Hippocampal formation (tissue), 2 donors: ENCODE measurements around the gene ELOVL3.
"Not testable (repeated sequence)": the region's sequence is repeated elsewhere in the genome, so short reads cannot be mapped to it uniquely, and the experiment has no call there.

Source experiments
- DNase-seq, 2 donors: peaks; one replicate each; lab custom pipeline; 2025; lab: John Stamatoyannopoulos, UW

Gene ELOVL3

DNA sequence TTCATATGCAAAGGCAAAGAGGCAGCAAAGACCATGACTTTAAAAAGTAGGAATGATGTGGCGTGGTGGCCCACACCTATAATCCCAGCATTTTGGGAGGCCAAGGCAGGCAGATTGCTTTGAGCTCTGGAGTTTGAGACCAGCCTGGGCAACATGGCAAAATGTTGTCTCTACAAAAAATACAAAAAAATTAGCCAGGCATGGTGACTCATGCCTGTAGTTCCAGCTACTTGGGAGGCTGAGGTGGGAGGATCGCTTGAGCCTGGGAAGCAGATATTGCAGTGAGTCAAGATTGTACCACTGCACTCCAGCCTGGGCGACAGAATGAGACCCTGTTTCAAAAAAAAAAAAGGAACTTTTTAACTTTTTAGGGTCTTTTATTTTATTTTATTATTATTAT lies 26.4 kb downstream of the ELOVL3 start:
- DNase-seq = not testable (repeated sequence)

DNA sequence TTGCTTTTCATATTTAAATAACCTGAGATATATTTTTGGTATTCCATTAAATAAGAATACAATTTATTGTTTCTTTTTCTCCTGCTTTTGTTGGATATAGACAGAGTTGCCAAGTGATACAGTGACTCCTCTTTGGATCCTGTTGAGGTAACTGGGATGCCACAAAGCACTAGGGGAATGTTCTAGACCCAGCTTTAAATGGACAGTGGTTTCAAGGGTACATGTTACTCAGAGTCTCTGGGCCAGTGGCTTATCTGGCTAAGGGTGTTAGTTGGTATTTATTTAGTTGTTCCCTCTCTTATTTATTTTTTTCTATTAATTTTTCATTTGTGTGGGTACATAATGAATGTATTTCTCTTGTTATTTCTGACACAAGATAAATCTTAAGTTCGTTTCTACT lies 28.3 kb downstream of the ELOVL3 start:
- DNase-seq = no peak

DNA sequence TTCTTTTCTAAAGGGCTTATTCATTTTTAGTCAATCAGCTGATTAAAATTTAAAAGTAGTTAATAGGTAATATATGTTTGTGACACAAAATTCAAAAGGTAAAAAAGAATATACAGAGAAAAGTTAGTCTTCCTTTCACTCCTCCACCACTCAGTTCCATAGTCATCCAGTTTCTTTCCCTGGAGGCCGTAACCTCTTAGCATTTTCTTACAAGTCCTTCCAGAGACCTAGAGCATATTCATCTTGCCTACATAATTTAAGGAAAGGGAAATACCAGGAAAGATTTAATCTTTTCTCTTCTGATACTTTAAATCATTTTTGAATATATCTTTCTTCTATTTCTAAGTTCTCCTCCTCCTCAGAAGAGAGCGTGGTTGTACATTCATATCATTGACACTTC lies 29.3 kb downstream of the ELOVL3 start:
- DNase-seq = no peak

GRCh38 chr10:102261196-102261595 lies 35.1 kb downstream of the ELOVL3 start:
- no peak for DNase-seq

DNA sequence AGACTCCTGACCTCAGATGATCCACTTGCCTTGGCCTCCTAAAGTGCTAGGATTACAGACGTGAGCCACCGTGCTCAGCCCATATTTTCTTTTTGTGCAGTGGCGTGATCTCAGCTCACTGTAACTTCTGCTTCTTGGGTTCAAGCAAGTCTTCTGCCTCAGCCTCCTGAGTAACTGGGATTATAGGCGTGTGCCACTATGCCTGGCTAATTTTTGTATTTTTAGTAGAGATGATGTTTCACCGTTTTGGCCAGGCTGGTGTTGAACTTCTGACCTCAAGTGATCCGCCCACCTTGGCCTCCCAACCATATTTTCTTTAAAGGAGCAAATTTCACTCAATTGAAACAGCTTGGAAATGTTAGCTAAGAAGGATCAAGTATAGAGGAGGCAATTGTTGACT lies 35.7 kb downstream of the ELOVL3 start:
- DNase-seq = no peak

DNA sequence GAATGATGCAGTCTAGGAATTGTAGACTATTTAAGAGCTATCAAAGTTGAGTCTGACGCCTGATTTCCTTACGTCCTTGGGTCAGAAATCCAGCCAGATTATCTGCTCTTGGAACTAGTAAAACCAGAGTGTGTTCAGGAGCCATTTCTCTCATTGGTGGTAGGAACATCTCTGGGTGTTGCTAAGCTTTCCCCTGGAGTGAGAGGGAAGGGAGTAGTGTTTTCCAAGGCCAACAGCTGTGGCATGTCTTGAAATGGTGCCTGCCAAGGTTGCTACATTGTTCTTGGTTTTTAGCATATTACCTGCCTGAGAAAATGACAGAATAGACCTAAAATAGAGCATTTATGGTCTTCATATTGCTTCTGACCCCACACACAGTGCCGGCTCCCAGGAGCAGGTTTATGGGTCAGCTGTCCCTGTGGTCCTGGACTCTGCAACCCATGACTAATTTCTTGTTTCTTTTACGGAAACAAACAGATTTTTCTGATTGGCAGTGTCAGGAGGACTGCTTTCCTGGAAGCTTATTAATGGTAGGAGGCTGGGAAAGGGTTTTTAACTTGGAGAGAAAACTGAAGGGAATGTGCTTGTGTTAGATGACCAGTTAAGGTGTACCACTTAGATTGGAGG lies 36.8 kb downstream of the ELOVL3 start:
- no peak for DNase-seq

DNA sequence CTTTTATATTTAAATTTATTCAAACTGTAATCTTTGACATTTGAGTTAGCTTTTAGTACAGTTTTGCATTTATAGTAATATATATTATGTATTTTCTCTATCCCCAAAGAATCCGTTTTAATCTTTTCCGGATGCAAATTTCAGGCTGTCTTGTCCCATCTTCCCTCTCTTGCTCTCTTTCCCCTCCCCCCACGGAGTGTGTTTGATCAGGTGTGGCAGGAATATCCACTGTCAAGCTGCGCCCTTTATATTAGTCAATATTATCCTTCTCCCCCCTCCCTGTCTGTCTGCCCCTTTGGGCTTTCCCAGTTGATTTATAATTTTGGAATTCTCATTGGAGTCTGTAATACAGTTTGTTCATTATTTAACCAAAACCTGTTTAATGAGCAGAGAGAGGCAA lies 38.3 kb downstream of the ELOVL3 start:
- DNase-seq = no peak

- no peak for DNase-seq
Measured at GRCh38 chr10:102266670-102267069, 40.6 kb downstream of the ELOVL3 start.

DNA sequence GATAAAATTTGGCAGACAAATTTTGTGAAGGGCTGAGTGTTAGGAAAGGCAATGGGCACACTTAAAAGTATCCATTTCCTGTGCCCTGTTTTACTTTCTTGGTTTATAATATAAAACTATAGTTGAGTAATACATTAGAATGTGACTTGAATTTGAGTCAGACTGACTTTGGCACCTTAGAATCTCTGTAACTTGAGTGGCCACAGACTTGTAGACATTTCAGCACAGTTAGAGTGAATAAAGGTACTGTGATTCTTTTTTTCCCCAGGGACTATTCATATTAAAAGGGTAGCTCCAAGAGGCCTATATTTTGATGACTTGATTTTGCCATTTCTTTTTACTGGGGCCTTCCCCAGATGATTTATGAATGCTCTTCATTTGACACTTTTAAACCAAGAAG lies 41.6 kb downstream of the ELOVL3 start:
- no peak for DNase-seq

DNA sequence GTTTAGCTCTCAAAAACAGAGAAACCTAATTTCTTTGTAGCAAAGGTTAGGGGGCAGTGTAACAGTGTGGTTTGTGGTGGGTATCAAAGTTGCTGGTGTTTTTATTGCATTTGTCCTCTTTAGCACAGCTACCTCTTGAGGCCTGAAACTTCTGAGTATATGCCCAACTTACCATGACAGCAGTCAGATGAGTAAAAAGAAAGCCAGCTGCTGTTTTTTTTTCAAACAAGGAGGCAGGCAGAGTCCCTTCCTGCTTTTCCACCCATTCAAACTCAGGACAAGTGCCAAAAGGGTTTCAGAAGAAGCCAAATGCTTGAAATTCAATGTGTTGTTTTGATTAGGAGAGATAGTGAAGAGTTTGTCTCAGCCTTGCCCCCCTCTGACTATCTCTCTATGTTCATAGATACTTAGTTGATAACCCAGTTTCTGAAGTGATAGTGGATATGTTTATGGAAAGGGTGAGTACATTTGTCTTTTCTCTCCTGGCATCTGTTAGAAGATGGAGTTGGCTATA lies 42.3 kb downstream of the ELOVL3 start:
- no peak for DNase-seq

DNA sequence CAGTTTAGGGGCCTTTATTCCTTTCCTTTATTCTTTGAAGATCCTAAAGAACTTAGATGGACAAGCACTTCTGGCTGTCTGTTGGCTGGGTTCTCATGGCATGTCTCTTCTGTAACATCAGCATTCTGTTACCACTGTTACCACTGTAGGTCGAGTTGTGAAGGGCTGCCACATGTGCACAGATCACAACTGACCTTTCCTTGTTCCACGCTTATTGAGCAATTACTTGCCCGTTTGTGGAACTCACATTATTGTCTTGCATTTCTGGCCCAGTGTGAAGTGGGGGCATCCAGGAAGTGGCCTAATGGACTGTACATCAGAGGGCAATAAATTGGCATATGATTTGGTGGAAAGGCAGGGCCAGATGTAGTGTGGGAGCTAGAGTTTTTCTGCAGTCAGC lies 42.9 kb downstream of the ELOVL3 start:
- DNase-seq = no peak

- DNase-seq = no peak
Measured at GRCh38 chr10:102274062-102274461, 48.0 kb downstream of the ELOVL3 start.

GRCh38 chr10:102275343-102275742 lies 49.2 kb downstream of the ELOVL3 start:
- no peak for DNase-seq

- no peak for DNase-seq
Measured at GRCh38 chr10:102279104-102279503, 53.0 kb downstream of the ELOVL3 start.
